HG02623 (cell line): ENCODE data around the gene IQGAP2.

Source experiments
- ATAC-seq: cut with Tn5 transposase; IDR thresholded peaks from one replicate; pipeline ENCODE4 v1.9.1; 2021; ENCODE audit warnings: moderate library complexity; ENCODE audit not compliant: unreplicated experiment

IQGAP2 gene

GRCh38 chr5:76696251-76696650, 293.2 kb downstream of the IQGAP2 start:
- ATAC-seq: no peak

DNA sequence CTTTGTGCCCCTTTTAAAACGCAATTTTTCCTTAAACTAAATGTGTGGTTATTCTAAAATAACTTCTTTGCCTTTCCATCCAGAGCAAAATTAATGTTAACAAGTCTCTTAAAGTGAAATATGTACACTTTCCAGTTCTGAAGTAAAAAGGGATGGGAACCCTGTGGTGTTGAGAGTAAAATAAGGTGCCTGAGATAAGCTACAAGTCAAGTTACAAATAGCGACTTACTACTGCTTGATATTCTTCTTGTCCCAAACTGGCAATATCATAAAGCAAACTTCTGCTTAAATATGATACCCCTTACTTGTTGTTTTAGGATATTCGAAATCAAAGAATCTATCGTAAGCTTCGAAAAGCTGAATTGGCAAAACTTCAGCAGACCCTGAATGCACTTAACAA, 294.6 kb downstream of the IQGAP2 start:
- no peak for ATAC-seq

GRCh38 chr5:76700571-76700970, 297.5 kb downstream of the IQGAP2 start:
- ATAC-seq: no peak

GRCh38 chr5:76701298-76701697, 298.2 kb downstream of the IQGAP2 start:
- no peak for ATAC-seq

DNA sequence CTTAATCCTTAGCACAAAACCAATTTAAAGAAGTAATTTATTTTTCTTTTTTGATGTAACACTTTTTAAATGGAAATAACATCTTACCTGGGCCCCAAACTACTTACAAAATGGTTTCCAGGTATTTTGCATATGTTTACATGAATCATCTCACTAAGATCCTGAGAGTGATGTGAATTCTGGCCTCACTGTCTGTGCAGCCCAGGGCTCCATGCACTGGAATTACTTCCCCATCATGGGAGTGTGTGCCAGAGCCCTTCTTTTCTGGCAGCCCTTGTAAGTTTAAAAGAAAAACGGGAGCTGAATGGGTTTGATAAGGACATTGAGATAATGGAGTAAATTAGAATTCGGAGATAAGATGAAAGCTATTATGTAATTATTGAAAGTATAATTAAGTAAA, 300.6 kb downstream of the IQGAP2 start:
- no peak for ATAC-seq

DNA sequence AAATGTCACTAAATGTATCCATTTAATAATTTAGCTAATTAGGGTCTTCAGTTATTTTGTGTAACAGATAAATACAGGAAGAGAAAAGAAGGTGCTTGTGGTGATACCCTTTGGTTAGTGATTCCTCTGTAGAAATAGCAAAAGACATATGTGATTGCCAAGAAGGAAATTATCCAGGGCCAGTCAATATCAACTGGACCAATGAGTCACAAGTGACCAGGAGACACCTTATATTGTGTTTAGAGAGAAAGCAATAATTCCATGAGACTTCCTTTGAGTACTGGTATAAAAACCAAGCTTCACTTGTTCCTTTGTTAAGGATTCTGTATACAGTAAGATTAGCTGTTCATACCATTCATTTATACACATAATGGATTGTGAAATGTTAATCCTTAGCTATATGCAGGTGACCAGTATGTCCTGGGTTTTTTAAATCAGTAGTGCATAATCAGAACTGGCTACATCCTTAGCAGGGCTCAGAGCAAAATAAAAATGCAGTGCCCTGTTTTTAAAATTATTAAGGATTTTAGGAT, 301.1 kb downstream of the IQGAP2 start:
- no peak for ATAC-seq

DNA sequence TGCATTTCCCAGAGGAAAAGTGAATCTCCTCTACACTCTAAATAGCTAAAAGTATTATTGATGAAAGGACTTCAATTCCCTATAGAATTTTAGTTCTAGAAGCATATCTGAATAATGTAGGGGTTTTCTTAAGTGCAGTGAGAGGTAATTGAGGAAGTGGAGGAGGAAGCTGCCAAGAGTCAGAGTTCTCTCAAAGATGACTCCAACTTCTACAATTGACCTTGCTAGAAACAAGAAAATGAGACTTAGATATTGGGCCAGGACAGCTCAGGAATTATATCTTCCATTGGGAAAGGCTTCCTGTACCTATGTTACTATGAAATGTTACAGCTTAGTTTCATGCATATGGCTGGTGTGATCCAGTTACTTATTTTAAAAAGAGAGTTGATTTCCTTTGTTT, 302.5 kb downstream of the IQGAP2 start:
- ATAC-seq: no peak

- no peak for ATAC-seq
These were observed 306.7 kb downstream of the IQGAP2 start for GRCh38 chr5:76709762-76710161.

GRCh38 chr5:76710991-76711390, 307.9 kb downstream of the IQGAP2 start:
- no peak for ATAC-seq

DNA sequence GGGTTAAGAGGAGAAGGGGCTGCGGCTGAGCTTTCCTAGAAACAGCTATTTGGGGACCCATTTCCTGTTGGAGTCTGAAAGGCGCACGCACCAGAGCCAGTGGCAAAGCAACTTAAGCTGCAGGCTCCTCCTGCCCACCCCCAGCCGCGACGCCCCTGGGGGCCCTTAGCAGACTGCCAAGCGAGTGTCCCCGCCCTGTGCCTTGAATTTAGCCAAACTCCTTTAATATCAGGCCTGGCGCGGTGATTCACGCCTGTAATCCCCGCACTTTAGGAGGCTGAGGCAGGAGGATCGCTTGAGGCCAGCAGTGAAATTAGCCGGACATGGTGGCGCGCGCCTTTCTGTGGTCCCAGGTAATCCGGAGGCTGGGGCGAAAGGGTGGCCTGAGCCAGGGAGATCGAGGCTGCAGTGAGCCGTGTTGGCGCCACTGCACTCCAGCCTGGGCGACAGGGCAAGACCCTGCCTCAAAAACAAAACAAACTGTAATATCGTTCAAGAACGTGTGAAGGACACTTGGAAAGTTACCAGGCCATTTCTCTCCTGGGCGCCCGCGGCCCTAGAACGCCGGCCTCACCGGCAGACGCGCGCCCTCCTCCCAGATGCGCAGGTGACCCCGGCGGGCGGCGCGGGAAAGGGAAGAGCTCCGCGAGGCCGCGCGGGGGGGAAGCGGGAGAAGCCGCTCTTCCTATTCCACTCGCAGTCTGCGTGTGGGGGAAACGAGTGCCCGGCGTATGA, 311.8 kb downstream of the IQGAP2 start:
- no peak for ATAC-seq

- no peak for ATAC-seq
These were observed 312.3 kb downstream of the IQGAP2 start for GRCh38 chr5:76715486-76715735.

DNA sequence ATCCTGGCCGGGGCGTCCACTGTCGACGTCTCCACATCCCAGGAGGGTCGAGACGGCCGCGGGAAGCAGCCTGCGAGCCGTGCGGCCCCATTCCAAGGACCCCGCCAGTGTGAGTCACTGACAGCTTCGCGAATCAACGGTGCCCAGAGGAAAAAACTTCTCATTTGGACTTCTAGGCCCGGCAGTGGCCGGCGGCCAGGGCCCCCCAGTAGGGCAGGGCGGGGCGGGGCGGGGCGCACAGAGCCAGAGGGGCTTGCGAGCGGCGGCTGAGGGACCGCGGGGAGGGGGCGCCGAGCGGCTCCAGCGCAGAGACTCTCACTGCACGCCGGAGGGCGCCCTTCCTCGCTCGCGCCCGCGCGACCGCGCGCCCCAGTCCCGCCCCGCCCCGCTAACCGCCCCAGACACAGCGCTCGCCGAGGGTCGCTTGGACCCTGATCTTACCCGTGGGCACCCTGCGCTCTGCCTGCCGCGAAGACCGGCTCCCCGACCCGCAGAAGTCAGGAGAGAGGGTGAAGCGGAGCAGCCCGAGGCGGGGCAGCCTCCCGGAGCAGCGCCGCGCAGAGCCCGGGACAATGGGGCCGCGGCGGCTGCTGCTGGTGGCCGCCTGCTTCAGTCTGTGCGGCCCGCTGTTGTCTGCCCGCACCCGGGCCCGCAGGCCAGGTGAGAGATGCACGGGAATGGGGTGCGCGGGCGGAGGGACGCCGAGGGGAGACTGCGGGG, 312.8 kb downstream of the IQGAP2 start, which contains the start of gene F2R:
TSS of gene F2R (plus strand) at position 391 of the 720 bp plus-strand sequence. CDS start at position 573, 182 bp downstream.
- ATAC-seq: peak; percentile 52

GRCh38 chr5:76716456-76717157, 313.5 kb downstream of the IQGAP2 start:
- ATAC-seq: no peak

- no peak for ATAC-seq
These were observed 314.4 kb downstream of the IQGAP2 start for GRCh38 chr5:76717222-76718083.

DNA sequence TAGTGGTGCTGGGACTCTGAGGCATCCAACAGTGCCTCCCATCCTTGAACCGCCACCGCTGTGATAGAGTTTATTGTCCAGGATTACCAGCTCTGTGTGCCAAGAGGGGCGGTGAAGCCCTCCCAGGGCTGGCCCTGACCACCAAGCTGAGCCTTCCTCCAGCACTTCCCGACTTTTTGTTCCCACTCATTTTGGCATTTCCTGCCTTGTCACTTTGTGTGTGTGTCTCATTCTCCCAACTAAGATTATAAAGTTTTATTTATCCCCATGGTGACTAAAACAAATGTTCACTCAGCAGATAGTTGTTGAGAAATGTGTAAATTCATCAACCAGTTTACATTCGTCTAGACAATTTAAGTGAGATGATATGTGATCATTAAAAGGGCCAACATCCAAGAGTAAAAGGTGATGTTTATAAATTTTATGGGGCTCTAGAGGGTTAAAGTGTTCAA, 315.3 kb downstream of the IQGAP2 start:
- ATAC-seq: no peak

- ATAC-seq: no peak
These were observed 315.8 kb downstream of the IQGAP2 start for GRCh38 chr5:76718880-76719279.

GRCh38 chr5:76720988-76721569, 318.0 kb downstream of the IQGAP2 start:
- peak; percentile 97 for ATAC-seq

- ATAC-seq: no peak
These were observed 320.2 kb downstream of the IQGAP2 start for GRCh38 chr5:76723266-76723665.

GRCh38 chr5:76723906-76724305, 320.8 kb downstream of the IQGAP2 start:
- ATAC-seq: no peak

GRCh38 chr5:76724871-76725270, 321.8 kb downstream of the IQGAP2 start:
- ATAC-seq: no peak
